Central memory CD8-positive, alpha-beta T cell (primary cell): ENCODE data around the gene ATG2A.

Experiments
- ATAC-seq: fragments of 150-1000 bp; cut with Tn5 transposase; replicated peaks from 2 replicates; pipeline ENCODE4 v1.10.0; 2022; ENCODE audit warnings: mild to moderate bottlenecking, moderate FRiP score, moderate number of reproducible peaks; ENCODE audit not compliant: poor library complexity, severe bottlenecking; ENCODE audit errors: extremely low read depth
- DNase-seq, 2 donors: peaks; one replicate each; pipeline ENCODE4 v3.0.0; 2021; ENCODE audit warnings: low spot score in 2 of 2
- H3K27ac Mint-ChIP-seq: one replicate; pipeline ENCODE4 v1.8.0; 2022; ENCODE audit warnings: low read depth, mild to moderate bottlenecking, moderate library complexity, mixed read lengths
- H3K27me3 Mint-ChIP-seq: one replicate; pipeline ENCODE4 v1.8.0; 2022; ENCODE audit warnings: mixed read lengths
- H3K36me3 Mint-ChIP-seq: one replicate; pipeline ENCODE4 v1.8.0; 2022; ENCODE audit warnings: mild to moderate bottlenecking, moderate library complexity, mixed read lengths; ENCODE audit not compliant: insufficient read depth
- H3K4me1 Mint-ChIP-seq: one replicate; pipeline ENCODE4 v1.8.0; 2022; ENCODE audit warnings: mixed read lengths
- H3K4me3 Mint-ChIP-seq: one replicate; pipeline ENCODE4 v1.8.0; 2022; ENCODE audit warnings: mild to moderate bottlenecking, moderate library complexity, mixed read lengths
- H3K9me3 Mint-ChIP-seq: one replicate; pipeline ENCODE4 v1.8.0; 2022; ENCODE audit warnings: mixed read lengths

ATG2A gene

GRCh38 chr11:64856382-64857227, 60.4 kb downstream of the ATG2A start:
- H3K36me3 Mint-ChIP-seq, result peaks cover 69% of the 10 kb centered on the region
- H3K9me3 Mint-ChIP-seq, result no peaks in the 10 kb centered on the region
- H3K4me1 Mint-ChIP-seq, result peaks cover 69% of the 10 kb centered on the region
- H3K27ac Mint-ChIP-seq, result peak overlapping the region; percentile 95
- no peaks in the 10 kb centered on the region for H3K27me3 Mint-ChIP-seq
- ATAC-seq (no peak), DNase-seq (no peak)
- peak overlapping the region; percentile 68 for H3K4me3 Mint-ChIP-seq

- ATAC-seq (no peak), DNase-seq (no peak)
- H3K9me3 Mint-ChIP-seq, result no peaks in the 10 kb centered on the region
- H3K4me3 Mint-ChIP-seq, result peak overlapping the region; percentile 68
- H3K27me3 Mint-ChIP-seq, result no peaks in the 10 kb centered on the region
- H3K36me3 Mint-ChIP-seq, result peaks cover 67% of the 10 kb centered on the region
- peaks cover 72% of the 10 kb centered on the region for H3K4me1 Mint-ChIP-seq
- peak overlapping the region; percentile 95 for H3K27ac Mint-ChIP-seq
Measured at GRCh38 chr11:64855596-64856304, 61.3 kb downstream of the ATG2A start.

- H3K36me3 Mint-ChIP-seq, result peaks cover 63% of the 10 kb centered on the region
Measured at GRCh38 chr11:64854534-64855502, 62.2 kb downstream of the ATG2A start.

GRCh38 chr11:64854157-64854533, 62.9 kb downstream of the ATG2A start:
- Mint-ChIP-seq H3K4me3 (peak overlapping the region; percentile 68), H3K27me3 (no peaks in the 10 kb centered on the region), H3K27ac (peak overlapping the region; percentile 71)

More at GRCh38 chr11:64854534-64855502, 62.2 kb downstream of the ATG2A start:
- peak overlapping the region; percentile 68 for H3K4me3 Mint-ChIP-seq
- no peaks in the 10 kb centered on the region for H3K9me3 Mint-ChIP-seq
- H3K27ac Mint-ChIP-seq, result peak overlapping the region; percentile 95
- DNase-seq (no peak), ATAC-seq (no peak)
- peaks cover 67% of the 10 kb centered on the region for H3K4me1 Mint-ChIP-seq
- no peaks in the 10 kb centered on the region for H3K27me3 Mint-ChIP-seq

GRCh38 chr11:64853709-64854108, 63.3 kb downstream of the ATG2A start:
- peaks cover 56% of the 10 kb centered on the region for H3K36me3 Mint-ChIP-seq
- no peaks in the 10 kb centered on the region for H3K27me3 Mint-ChIP-seq
- H3K27ac Mint-ChIP-seq, result peak overlapping the region; percentile 71
- ATAC-seq (no peak), DNase-seq (no peak)
- peaks cover 66% of the 10 kb centered on the region for H3K4me1 Mint-ChIP-seq
- no peaks in the 10 kb centered on the region for H3K9me3 Mint-ChIP-seq
- H3K4me3 Mint-ChIP-seq, result peak overlapping the region; percentile 68

More at GRCh38 chr11:64854157-64854533, 62.9 kb downstream of the ATG2A start:
- Mint-ChIP-seq H3K4me1 (peaks cover 66% of the 10 kb centered on the region), H3K9me3 (no peaks in the 10 kb centered on the region), H3K36me3 (peaks cover 59% of the 10 kb centered on the region)
- DNase-seq (no peak), ATAC-seq (no peak)

GRCh38 chr11:64852804-64853509, 64.1 kb downstream of the ATG2A start:
- Mint-ChIP-seq H3K27ac (peak overlapping the region; percentile 71), H3K36me3 (peaks cover 51% of the 10 kb centered on the region), H3K4me1 (peaks cover 69% of the 10 kb centered on the region), H3K27me3 (no peaks in the 10 kb centered on the region), H3K9me3 (no peaks in the 10 kb centered on the region), H3K4me3 (peak overlapping the region; percentile 68)
- DNase-seq (no peak), ATAC-seq (no peak)

- ATAC-seq, result no peak
- Mint-ChIP-seq H3K36me3 (peaks cover 46% of the 10 kb centered on the region), H3K4me1 (peaks cover 78% of the 10 kb centered on the region)
Measured at GRCh38 chr11:64851831-64852351, 65.1 kb downstream of the ATG2A start.

GRCh38 chr11:64850979-64851567, 65.9 kb downstream of the ATG2A start:
- Mint-ChIP-seq H3K36me3 (peaks cover 37% of the 10 kb centered on the region), H3K4me1 (peaks cover 72% of the 10 kb centered on the region), H3K9me3 (no peaks in the 10 kb centered on the region), H3K4me3 (peak overlapping the region; percentile 31), H3K27ac (peak overlapping the region; percentile 78), H3K27me3 (no peaks in the 10 kb centered on the region)
- no peak for DNase-seq
- ATAC-seq, result peak; percentile 46

More at GRCh38 chr11:64851831-64852351, 65.1 kb downstream of the ATG2A start:
- H3K27ac Mint-ChIP-seq, result peak overlapping the region; percentile 78
- DNase-seq, result no peak
- H3K27me3 Mint-ChIP-seq, result no peaks in the 10 kb centered on the region
- no peaks in the 10 kb centered on the region for H3K9me3 Mint-ChIP-seq
- peak overlapping the region; percentile 47 for H3K4me3 Mint-ChIP-seq

GRCh38 chr11:64849598-64850356, 67.2 kb downstream of the ATG2A start:
- Mint-ChIP-seq H3K36me3 (peaks cover 28% of the 10 kb centered on the region), H3K4me3 (peak overlapping the region; percentile 4), H3K27ac (peak overlapping the region; percentile 87), H3K9me3 (no peaks in the 10 kb centered on the region), H3K4me1 (peaks cover 65% of the 10 kb centered on the region), H3K27me3 (no peaks in the 10 kb centered on the region)
- ATAC-seq (no peak), DNase-seq (no peak)

GRCh38 chr11:64848826-64849597, 68.0 kb downstream of the ATG2A start:
- Mint-ChIP-seq H3K36me3 (peaks cover 20% of the 10 kb centered on the region), H3K4me3 (peak overlapping the region; percentile 13), H3K27me3 (no peaks in the 10 kb centered on the region), H3K27ac (peak overlapping the region; percentile 87), H3K4me1 (peaks cover 59% of the 10 kb centered on the region), H3K9me3 (no peaks in the 10 kb centered on the region)
- ATAC-seq, result no peak
- no peak for DNase-seq
